HepG2 (cell line): ENCODE results near the gene PYGO2. TPM values are rescaled to one million over a fixed set of nuclear protein-coding genes. Genes with fewer than 3 reads are reported as not detected.

Source experiments
- FLYWCH1 ChIP-seq: sonication (generic); formaldehyde crosslinking; IDR thresholded peaks from 2 replicates; pipeline ENCODE4 v1.8.1; 2023; ENCODE audit warnings: mild to moderate bottlenecking, missing genetic modification reagents
- GZF1 ChIP-seq: sonication (generic); formaldehyde crosslinking; IDR thresholded peaks from 2 replicates; pipeline ENCODE4 v1.5.1; 2020; ENCODE audit warnings: mild to moderate bottlenecking, missing genetic modification reagents
- HHEX ChIP-seq: IDR thresholded peaks from 2 replicates; pipeline ENCODE4 v1.6.1; 2016; ENCODE audit warnings: control low read depth
- KLF6 ChIP-seq: IDR thresholded peaks from 2 replicates; pipeline ENCODE4 v1.8.0; 2016; ENCODE audit warnings: missing biosample characterization, missing genetic modification reagents
- NR1H2 ChIP-seq: sonication (generic); formaldehyde crosslinking; IDR thresholded peaks from 2 replicates; pipeline ENCODE4 v1.8.1; 2022; ENCODE audit warnings: low read depth, missing genetic modification reagents, borderline replicate concordance
- SALL2 ChIP-seq: sonication (generic); formaldehyde crosslinking; IDR thresholded peaks from 2 replicates; pipeline ENCODE4 v1.8.1; 2023; ENCODE audit warnings: mild to moderate bottlenecking, missing genetic modification reagents, inconsistent platforms
- SP2 ChIP-seq: sonication (generic); formaldehyde crosslinking; IDR thresholded peaks from 2 replicates; pipeline ENCODE4 v1.5.1; 2020; ENCODE audit warnings: mild to moderate bottlenecking, missing genetic modification reagents
- SP5 ChIP-seq: IDR thresholded peaks from 2 replicates; pipeline ENCODE4 v1.6.1; 2016; ENCODE audit warnings: low read depth, borderline replicate concordance
- TBX3 ChIP-seq: fragments of 450-650 bp; IDR thresholded peaks from 2 replicates; pipeline ENCODE4 v1.6.1; 2017; ENCODE audit warnings: antibody characterized with exemption, mild to moderate bottlenecking, inconsistent platforms, borderline replicate concordance
- ZBTB20 ChIP-seq: sonication (generic); formaldehyde crosslinking; IDR thresholded peaks from 2 replicates; pipeline ENCODE4 v1.8.1; 2023; ENCODE audit warnings: missing genetic modification reagents, low read depth, mild to moderate bottlenecking, borderline replicate concordance
- ZBTB38 ChIP-seq: sonication (generic); formaldehyde crosslinking; IDR thresholded peaks from 2 replicates; pipeline ENCODE4 v1.5.1; 2020; ENCODE audit warnings: mild to moderate bottlenecking, missing genetic modification reagents
- ZNF251 ChIP-seq: sonication (generic); formaldehyde crosslinking; IDR thresholded peaks from 2 replicates; pipeline ENCODE4 v1.9.0; 2021; ENCODE audit warnings: mild to moderate bottlenecking, missing genetic modification reagents
- ZNF883 ChIP-seq: sonication (generic); formaldehyde crosslinking; IDR thresholded peaks from 2 replicates; pipeline ENCODE4 v1.5.1; 2020; ENCODE audit warnings: mild to moderate bottlenecking, missing genetic modification reagents; ENCODE audit errors: not compliant biosample characterization
- ZSCAN25 ChIP-seq: sonication (generic); formaldehyde crosslinking; IDR thresholded peaks from 2 replicates; pipeline ENCODE4 v1.8.0; 2022; ENCODE audit warnings: mild to moderate bottlenecking, missing genetic modification reagents
- polyA plus RNA-seq, 8 experiments: library from polyadenylated mRNA; depleted of rRNA in 3 of 8; stranded (reverse) in 7 of 8; unstranded in 1 of 8; fragments of >200 nt; fragmentation: Illumina TruSeq in 4 of 8; extraction: Trizol in 4 of 8; gene quantifications; 2 replicates each; pipeline versions ENCODE4 v1.2.1 to v1.2.3, GENCODE V29; 2011 to 2016; ENCODE audit warnings: low read depth in 4 of 8, missing spikeins in 1 of 8, mixed read lengths in 1 of 8; ENCODE audit not compliant: insufficient read depth in 1 of 8
- total RNA-seq, 5 experiments: library from RNA; depleted of rRNA; stranded (reverse); fragments of >200 nt; fragmentation: Illumina TruSeq; extraction: Trizol; gene quantifications; 2 replicates each; pipeline ENCODE4 v1.2.3, GENCODE V29; 2016; ENCODE audit warnings: low read depth in 1 of 5
- TF ChIP-seq, protein P1 (sequence below): IDR thresholded peaks from 2 replicates; pipeline ENCODE4 v1.6.1; 2016; ENCODE audit warnings: low read depth, missing genetic modification reagents, missing compliant biosample characterization
- TF ChIP-seq, protein P2 (sequence below): sonication (generic); formaldehyde crosslinking; IDR thresholded peaks from 2 replicates; pipeline ENCODE4 v1.4.0; 2020; ENCODE audit warnings: mild to moderate bottlenecking, low read depth, missing genetic modification reagents

PYGO2 gene
- total and polyA plus RNA-seq, 2 of the 13 experiments (the other 11 are each of a cell fraction or from before 2014, with no cell fraction given): 20.3 to 21.8 TPM

DNA sequence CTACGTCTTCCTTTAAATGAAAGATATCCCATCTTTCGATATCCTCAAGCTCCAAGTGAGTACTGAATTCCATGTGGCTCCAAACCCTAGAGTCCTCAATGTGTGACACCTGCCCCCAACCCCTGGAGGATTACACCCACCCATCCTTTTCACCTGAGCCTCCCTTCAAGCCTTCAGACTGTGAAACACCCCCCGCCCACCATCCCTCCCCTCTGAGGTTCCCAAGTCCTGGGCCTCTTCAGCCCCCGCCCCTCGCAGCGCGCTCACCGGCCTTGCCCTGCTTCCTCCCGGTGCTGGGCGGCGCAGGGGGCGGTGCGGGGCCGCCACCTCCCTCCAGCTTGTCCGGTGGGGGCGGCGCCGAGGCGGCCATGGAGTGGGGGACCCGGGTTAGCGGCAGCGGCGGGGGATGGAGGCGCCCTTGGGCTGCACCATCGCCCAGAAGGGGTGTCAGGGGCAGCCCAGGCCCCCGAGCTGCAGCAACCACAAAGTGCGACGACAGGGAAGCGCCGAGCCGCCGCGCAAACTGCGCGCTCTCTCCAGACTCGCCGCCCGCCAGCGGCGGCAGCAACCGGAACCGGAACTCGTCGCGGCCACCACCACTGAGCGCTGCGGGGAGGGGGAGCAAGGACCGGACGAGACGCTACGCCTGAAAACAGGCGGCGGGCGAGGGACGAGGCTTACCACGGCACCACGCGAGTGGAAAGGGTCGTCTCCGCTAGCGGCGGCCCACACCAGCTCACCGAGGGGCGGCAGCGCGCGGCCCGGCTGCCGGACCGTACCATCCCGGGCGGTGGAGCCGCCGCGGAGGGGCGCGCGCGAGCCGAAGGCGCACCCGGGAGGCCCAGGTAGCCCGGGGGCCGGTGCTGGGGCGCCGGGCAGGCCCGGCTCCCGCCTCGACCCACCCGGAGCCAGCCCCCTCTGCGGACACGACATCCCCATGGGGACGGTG is at the start of gene PYGO2 (continued):
- TF ChIP-seq GZF1 (CRISPR knock-in tag): no peak
- TF ChIP-seq SALL2 (CRISPR knock-in tag): peak; percentile 98
- TF ChIP-seq KLF6 (CRISPR knock-in tag): peak; percentile 78; the same call in 1 of the 2 replicates
- TF ChIP-seq TBX3: no peak; the same call in 1 of the 2 replicates
- TF ChIP-seq ZBTB20: peak; percentile 69
- peak; percentile 58; the same call in 1 of the 2 replicates for TF ChIP-seq FLYWCH1
- TF ChIP-seq NR1H2 (CRISPR knock-in tag): peak; percentile 81; the same call in 1 of the 2 replicates
- TF ChIP-seq, protein P1, sequence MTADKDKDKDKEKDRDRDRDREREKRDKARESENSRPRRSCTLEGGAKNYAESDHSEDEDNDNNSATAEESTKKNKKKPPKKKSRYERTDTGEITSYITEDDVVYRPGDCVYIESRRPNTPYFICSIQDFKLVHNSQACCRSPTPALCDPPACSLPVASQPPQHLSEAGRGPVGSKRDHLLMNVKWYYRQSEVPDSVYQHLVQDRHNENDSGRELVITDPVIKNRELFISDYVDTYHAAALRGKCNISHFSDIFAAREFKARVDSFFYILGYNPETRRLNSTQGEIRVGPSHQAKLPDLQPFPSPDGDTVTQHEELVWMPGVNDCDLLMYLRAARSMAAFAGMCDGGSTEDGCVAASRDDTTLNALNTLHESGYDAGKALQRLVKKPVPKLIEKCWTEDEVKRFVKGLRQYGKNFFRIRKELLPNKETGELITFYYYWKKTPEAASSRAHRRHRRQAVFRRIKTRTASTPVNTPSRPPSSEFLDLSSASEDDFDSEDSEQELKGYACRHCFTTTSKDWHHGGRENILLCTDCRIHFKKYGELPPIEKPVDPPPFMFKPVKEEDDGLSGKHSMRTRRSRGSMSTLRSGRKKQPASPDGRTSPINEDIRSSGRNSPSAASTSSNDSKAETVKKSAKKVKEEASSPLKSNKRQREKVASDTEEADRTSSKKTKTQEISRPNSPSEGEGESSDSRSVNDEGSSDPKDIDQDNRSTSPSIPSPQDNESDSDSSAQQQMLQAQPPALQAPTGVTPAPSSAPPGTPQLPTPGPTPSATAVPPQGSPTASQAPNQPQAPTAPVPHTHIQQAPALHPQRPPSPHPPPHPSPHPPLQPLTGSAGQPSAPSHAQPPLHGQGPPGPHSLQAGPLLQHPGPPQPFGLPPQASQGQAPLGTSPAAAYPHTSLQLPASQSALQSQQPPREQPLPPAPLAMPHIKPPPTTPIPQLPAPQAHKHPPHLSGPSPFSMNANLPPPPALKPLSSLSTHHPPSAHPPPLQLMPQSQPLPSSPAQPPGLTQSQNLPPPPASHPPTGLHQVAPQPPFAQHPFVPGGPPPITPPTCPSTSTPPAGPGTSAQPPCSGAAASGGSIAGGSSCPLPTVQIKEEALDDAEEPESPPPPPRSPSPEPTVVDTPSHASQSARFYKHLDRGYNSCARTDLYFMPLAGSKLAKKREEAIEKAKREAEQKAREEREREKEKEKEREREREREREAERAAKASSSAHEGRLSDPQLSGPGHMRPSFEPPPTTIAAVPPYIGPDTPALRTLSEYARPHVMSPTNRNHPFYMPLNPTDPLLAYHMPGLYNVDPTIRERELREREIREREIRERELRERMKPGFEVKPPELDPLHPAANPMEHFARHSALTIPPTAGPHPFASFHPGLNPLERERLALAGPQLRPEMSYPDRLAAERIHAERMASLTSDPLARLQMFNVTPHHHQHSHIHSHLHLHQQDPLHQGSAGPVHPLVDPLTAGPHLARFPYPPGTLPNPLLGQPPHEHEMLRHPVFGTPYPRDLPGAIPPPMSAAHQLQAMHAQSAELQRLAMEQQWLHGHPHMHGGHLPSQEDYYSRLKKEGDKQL: no peak
- TF ChIP-seq SP5 (CRISPR knock-in tag): peak; percentile 93
- TF ChIP-seq HHEX (CRISPR knock-in tag): no peak
- TF ChIP-seq, protein P2, sequence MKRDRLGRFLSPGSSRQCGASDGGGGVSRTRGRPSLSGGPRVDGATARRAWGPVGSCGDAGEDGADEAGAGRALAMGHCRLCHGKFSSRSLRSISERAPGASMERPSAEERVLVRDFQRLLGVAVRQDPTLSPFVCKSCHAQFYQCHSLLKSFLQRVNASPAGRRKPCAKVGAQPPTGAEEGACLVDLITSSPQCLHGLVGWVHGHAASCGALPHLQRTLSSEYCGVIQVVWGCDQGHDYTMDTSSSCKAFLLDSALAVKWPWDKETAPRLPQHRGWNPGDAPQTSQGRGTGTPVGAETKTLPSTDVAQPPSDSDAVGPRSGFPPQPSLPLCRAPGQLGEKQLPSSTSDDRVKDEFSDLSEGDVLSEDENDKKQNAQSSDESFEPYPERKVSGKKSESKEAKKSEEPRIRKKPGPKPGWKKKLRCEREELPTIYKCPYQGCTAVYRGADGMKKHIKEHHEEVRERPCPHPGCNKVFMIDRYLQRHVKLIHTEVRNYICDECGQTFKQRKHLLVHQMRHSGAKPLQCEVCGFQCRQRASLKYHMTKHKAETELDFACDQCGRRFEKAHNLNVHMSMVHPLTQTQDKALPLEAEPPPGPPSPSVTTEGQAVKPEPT (CRISPR knock-in tag): no peak; the same call in 1 of the 2 replicates
- TF ChIP-seq ZNF251 (CRISPR knock-in tag): no peak; the same call in 1 of the 2 replicates
- peak; percentile 71 for TF ChIP-seq SP2
- no peak for TF ChIP-seq ZNF883 (CRISPR knock-in tag)
- peak; percentile 80 for TF ChIP-seq ZBTB38 (CRISPR knock-in tag)
- TF ChIP-seq ZSCAN25: 0 out of 2 replicates have a peak, but pooled peaks have one; percentile 24
